ENCODE data around the gene SCUBE1. TPM values are rescaled to one million over a fixed set of nuclear protein-coding genes. Genes with fewer than 3 reads are reported as not detected.
A peak's percentile ranks its signal among the peaks of the same experiment; 100 is the strongest.

Gene SCUBE1
- total and polyA plus RNA-seq, 2 of the 8 experiments (the other 6 are each of a cell fraction or from before 2014, with no cell fraction given), result 2.3 to 4.9 TPM

DNA sequence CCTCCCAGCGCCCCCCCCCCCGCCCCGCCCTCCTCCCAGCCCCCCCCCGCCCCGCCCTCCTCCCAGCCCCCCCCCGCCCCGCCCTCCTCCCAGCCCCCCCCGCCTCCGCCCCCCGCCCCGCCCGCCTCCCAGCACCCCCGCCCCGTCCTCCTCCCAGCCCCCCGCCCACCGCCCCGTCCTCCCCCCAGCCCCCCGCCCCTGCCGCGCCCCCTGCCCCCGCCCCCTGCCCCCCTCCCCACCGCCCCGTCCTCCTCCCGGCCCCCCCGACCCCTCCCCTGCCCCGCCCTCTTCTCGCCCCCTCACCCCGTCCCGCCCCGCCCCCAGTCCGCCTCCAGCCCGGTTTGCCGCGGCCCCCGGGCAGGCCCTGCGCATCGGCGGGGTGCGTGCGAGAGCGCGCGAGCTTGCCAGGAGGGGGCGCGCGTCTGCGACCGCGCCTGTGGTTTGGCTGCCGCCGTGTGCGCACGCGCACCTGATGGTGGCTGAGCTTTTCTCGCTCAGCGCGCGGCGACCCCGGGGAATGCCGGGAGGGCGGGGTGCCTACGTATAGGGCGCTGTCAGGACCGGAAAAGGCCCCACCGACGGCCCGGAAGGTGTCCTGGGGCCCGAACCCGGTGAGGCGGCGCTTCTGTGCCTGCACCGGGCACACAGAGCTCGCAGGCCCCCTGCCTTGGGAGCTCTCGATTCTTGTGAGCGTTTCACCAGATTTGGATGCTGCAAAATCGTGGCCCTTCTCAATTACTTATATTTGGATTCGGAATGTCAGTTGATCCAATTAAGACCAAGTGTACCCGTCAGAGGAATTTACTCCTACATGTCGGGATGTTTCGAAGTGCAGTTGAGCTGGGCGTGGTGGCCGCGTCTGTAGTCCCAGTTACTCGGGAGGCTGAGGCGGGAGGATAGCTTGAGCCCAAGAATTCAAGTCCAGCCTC is 155.7 kb downstream of the SCUBE1 start:
- peak overlapping the region; percentile 69 for H4K5ac ChIP-seq (ENCODE audit: insufficient read length, low read depth, low read length)
- peak overlapping the region; percentile 86; the same call in 1 of the 2 replicates for H2AFZ ChIP-seq (ENCODE audit: low read length)
- FAIRE-seq, result no peak
- ChIA-PET CTCF (ENCODE audit: partially characterized antibody) (interaction anchor here (0.7 to 12.4 kb wide), 14 partner anchors 8 to 82 kb away, joined by 3 to 104 read pairs (median 3); no protein-coding TSS in a partner anchor), POLR2A (ENCODE audit: partially characterized antibody) (interaction anchor here (0.5 to 1.6 kb wide), 9 partner anchors 10 to 261 kb away, joined by 3 to 14 read pairs (median 3); partner anchors contain the start of genes BIK, MCAT and TSPO)
- peaks cover 10% of the 10 kb centered on the region; the same call in 1 of the 2 replicates for H3K79me1 ChIP-seq (ENCODE audit: low read depth, low read length)
- H4K91ac ChIP-seq (replicated peaks; ENCODE audit: insufficient read length, low read length), result no peak overlapping the region
- no peak overlapping the region for H2BK20ac ChIP-seq (ENCODE audit: low read length)
- H3K56ac ChIP-seq (replicated peaks; ENCODE audit: insufficient read length, low read depth, low read length), result no peak overlapping the region
- H3K36me3 ChIP-seq (ENCODE audit: control insufficient read depth in 2 of 4, insufficient read depth in 4 of 4, low read length in 3 of 4), result peaks cover 1 to 3% (median 2%) of the 10 kb centered on the region in 4 experiments; a peak in 4 of 8 replicates
- 14% methylated on average over 43 of the region's 86 CpGs; no CpG with 5 or more reads in 1 of the 2 experiments for WGBS, 2 experiments (ENCODE audit: extremely low coverage in 1 of 2, insufficient coverage in 1 of 2, insufficient read length in 1 of 2, insufficient replicate concordance in 2 of 2, low coverage in 1 of 2, low lambda C conversion rate in 2 of 2, missing lambda C conversion rate in 1 of 2)
- peaks cover 0 to 14% (median 5%) of the 10 kb centered on the region in 4 experiments; a peak in 4 of 7 replicates for H3K4me1 ChIP-seq (replicated peaks in 1 of 4; ENCODE audit: control insufficient read depth in 3 of 4, insufficient read depth in 4 of 4, low read length in 3 of 4)
- no peaks in the 10 kb centered on the region; a peak in 1 of 7 replicates for H3K27me3 ChIP-seq (replicated peaks in 1 of 4; ENCODE audit: control insufficient read depth in 3 of 4, extremely low read depth in 1 of 4, insufficient read depth in 3 of 4, low read length in 3 of 4)
- no peak overlapping the region; the same call in 1 of the 2 replicates for H3K18ac ChIP-seq (ENCODE audit: extremely low read depth, low read length)
- H2BK120ac ChIP-seq (replicated peaks; ENCODE audit: low read depth, low read length), result no peak overlapping the region
- no peak overlapping the region for H3K23ac ChIP-seq (ENCODE audit: insufficient read length)
- peak overlapping the region; percentile 53; the same call in 1 of the 2 replicates for H3K27ac ChIP-seq (ENCODE audit: low read depth, low read length)
- peaks cover 0 to 11% of the 10 kb centered on the region in 2 experiments for H4K20me1 ChIP-seq (replicated peaks in 1 of 2; ENCODE audit: control insufficient read depth in 1 of 2, insufficient read depth in 2 of 2, low read length in 2 of 2)
- no peaks in the 10 kb centered on the region for H3K9me3 ChIP-seq (ENCODE audit: insufficient read depth in 2 of 2, low read depth in 1 of 2, low read length in 1 of 2)
- DNase-seq (ENCODE audit: low read depth in 1 of 2, low spot score in 2 of 2), result peak; percentile 87 to 96
- H2AK5ac ChIP-seq (ENCODE audit: low read depth, low read length), result no peak overlapping the region
- no peak overlapping the region; the same call in 1 of the 2 replicates for H2BK5ac ChIP-seq (ENCODE audit: low read depth, low read length)
- H3K14ac ChIP-seq (ENCODE audit: insufficient read length), result no peak overlapping the region
- peak overlapping the region; percentile 34 to 62 (median 40); a peak in 7 of 8 replicates for H3K4me3 ChIP-seq (ENCODE audit: extremely low read depth in 1 of 4, insufficient read depth in 2 of 4, low read depth in 3 of 4, low read length in 4 of 4)
- peak overlapping the region in 1 of 4 experiments; percentile 8; a peak in 1 of 7 replicates for H3K9ac ChIP-seq (replicated peaks in 1 of 4; ENCODE audit: extremely low read depth in 1 of 4, low read depth in 3 of 4, low read length in 3 of 4)
- peak overlapping the region; percentile 39; the same call in 1 of the 2 replicates for H4K8ac ChIP-seq (ENCODE audit: extremely low read depth, insufficient read depth, low read length)
- peaks cover 7% of the 10 kb centered on the region; the same call in 1 of the 2 replicates for H3K23me2 ChIP-seq (ENCODE audit: low read depth, low read length)
- H2BK12ac ChIP-seq (ENCODE audit: low read depth, low read length), result no peak overlapping the region
- H2BK15ac ChIP-seq (ENCODE audit: low read length), result no peak overlapping the region
- H3K4ac ChIP-seq (replicated peaks; ENCODE audit: insufficient read length, low read depth, low read length), result peak overlapping the region; percentile 19
- H3K4me2 ChIP-seq (ENCODE audit: insufficient read depth in 1 of 2, low read depth in 2 of 2, low read length in 2 of 2), result peak overlapping the region; percentile 53 to 78
- peaks cover 0 to 32% of the 10 kb centered on the region in 2 experiments; a peak in 3 of 4 replicates for H3K79me2 ChIP-seq (ENCODE audit: control insufficient read depth in 1 of 2, insufficient read depth in 2 of 2, low read length in 2 of 2)
- TF ChIP-seq, protein P1, sequence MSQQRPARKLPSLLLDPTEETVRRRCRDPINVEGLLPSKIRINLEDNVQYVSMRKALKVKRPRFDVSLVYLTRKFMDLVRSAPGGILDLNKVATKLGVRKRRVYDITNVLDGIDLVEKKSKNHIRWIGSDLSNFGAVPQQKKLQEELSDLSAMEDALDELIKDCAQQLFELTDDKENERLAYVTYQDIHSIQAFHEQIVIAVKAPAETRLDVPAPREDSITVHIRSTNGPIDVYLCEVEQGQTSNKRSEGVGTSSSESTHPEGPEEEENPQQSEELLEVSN (IDR thresholded peaks at IDR 0.05), result peak; percentile 6; the same call in 1 of the 2 replicates
- TF ChIP-seq CTBP2 (IDR thresholded peaks at IDR 0.05; ENCODE audit: borderline replicate concordance, insufficient read depth, insufficient read length, low read length), result no peak
- peak; percentile 62; the same call in 1 of the 2 replicates for TF ChIP-seq PHF8 (conservative IDR thresholded peaks at IDR 0.05; ENCODE audit: low read depth, low read length)
- no peak for TF ChIP-seq BRCA1 (IDR thresholded peaks at IDR 0.05; ENCODE audit: low read depth, low read length)
- TF ChIP-seq RAD21 (IDR thresholded peaks at IDR 0.05 in 1 of 2, conservative IDR thresholded peaks at IDR 0.05 in 1 of 2; ENCODE audit: low read depth in 2 of 2, low read length in 2 of 2), result peak; percentile 22 to 35; a peak in 3 of 4 replicates
- TF ChIP-seq ASH2L (IDR thresholded peaks at IDR 0.05; ENCODE audit: low read length), result peak; percentile 70
- TF ChIP-seq NRF1 (IDR thresholded peaks at IDR 0.05; ENCODE audit: low read depth, low read length), result peak; percentile 64
- TF ChIP-seq, protein P2, sequence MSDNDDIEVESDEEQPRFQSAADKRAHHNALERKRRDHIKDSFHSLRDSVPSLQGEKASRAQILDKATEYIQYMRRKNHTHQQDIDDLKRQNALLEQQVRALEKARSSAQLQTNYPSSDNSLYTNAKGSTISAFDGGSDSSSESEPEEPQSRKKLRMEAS (IDR thresholded peaks at IDR 0.05), result peak; percentile 45; the same call in 1 of the 2 replicates
